ENCODE measurements around the gene TESPA1.
"Not testable (repeated sequence)": the region's sequence is repeated elsewhere in the genome, so short reads cannot be mapped to it uniquely, and the experiment has no call there.

The TESPA1 gene

GRCh38 chr12:54984658-54985376, at the start of gene TESPA1:
Gene TESPA1 (minus strand): TSS chr12:54984762. CDS start chr12:54974562, 10,200 bp downstream.
- peak; percentile 69 to 74 (median 72) for DNase-seq (ENCODE audit: low read depth in 3 of 3)

- no peak for DNase-seq (ENCODE audit: low read depth in 3 of 3)
Observed at GRCh38 chr12:55034218-55034617, 49.7 kb upstream of the TESPA1 start.

GRCh38 chr12:55025508-55025907, 40.9 kb upstream of the TESPA1 start:
- no peak for DNase-seq (ENCODE audit: low read depth in 3 of 3)

GRCh38 chr12:55024575-55024974, 40.0 kb upstream of the TESPA1 start:
- DNase-seq (ENCODE audit: low read depth in 3 of 3) = no peak

- DNase-seq (ENCODE audit: low read depth in 3 of 3) = peak in 2 of 3 donors; percentile 2 to 3
Observed at GRCh38 chr12:55019784-55020183, 35.2 kb upstream of the TESPA1 start, which contains the start of gene NEUROD4. Gene NEUROD4 (plus strand): TSS chr12:55019974. CDS start chr12:55026440, 6,466 bp downstream.

- DNase-seq (ENCODE audit: low read depth in 3 of 3) = no peak
Observed at GRCh38 chr12:55017416-55017925, 32.9 kb upstream of the TESPA1 start.

GRCh38 chr12:55008944-55009585, 24.5 kb upstream of the TESPA1 start:
- DNase-seq (ENCODE audit: low read depth in 3 of 3) = no peak

GRCh38 chr12:55002355-55002754, 17.8 kb upstream of the TESPA1 start:
- DNase-seq (ENCODE audit: low read depth in 3 of 3) = no peak

GRCh38 chr12:55001198-55001868, 16.8 kb upstream of the TESPA1 start:
- DNase-seq (ENCODE audit: low read depth in 3 of 3) = no peak

GRCh38 chr12:54998958-54999510, 14.5 kb upstream of the TESPA1 start:
- DNase-seq (ENCODE audit: low read depth in 3 of 3) = no peak

GRCh38 chr12:54997929-54998522, 13.5 kb upstream of the TESPA1 start:
- no peak for DNase-seq (ENCODE audit: low read depth in 3 of 3)

GRCh38 chr12:54996205-54996604, 11.6 kb upstream of the TESPA1 start:
- DNase-seq (ENCODE audit: low read depth in 3 of 3) = no peak

- peak in 1 of 3 donors; percentile 44 for DNase-seq (ENCODE audit: low read depth in 3 of 3)
Observed at GRCh38 chr12:54993181-54993835, 8.7 kb upstream of the TESPA1 start.

- DNase-seq (ENCODE audit: low read depth in 3 of 3) = no peak
Observed at GRCh38 chr12:54991991-54992375, 7.4 kb upstream of the TESPA1 start.

- no peak for DNase-seq (ENCODE audit: low read depth in 3 of 3)
Observed at GRCh38 chr12:54991161-54991990, 6.8 kb upstream of the TESPA1 start.

GRCh38 chr12:54989829-54990228, 5.3 kb upstream of the TESPA1 start:
- DNase-seq (ENCODE audit: low read depth in 3 of 3) = no peak

- no peak for DNase-seq (ENCODE audit: low read depth in 3 of 3)
Observed at GRCh38 chr12:54988402-54989054, 4.0 kb upstream of the TESPA1 start.

GRCh38 chr12:54987611-54988231, 3.2 kb upstream of the TESPA1 start:
- no peak for DNase-seq (ENCODE audit: low read depth in 3 of 3)

GRCh38 chr12:54986773-54987172, 2.2 kb upstream of the TESPA1 start:
- DNase-seq (ENCODE audit: low read depth in 3 of 3) = not testable (repeated sequence)
